ENCODE data around the gene LCORL. TPM values are rescaled to one million over a fixed set of nuclear protein-coding genes. Genes with fewer than 3 reads are reported as not detected.
"Not testable (repeated sequence)": the region's sequence is repeated elsewhere in the genome, so short reads cannot be mapped to it uniquely, and the experiment has no call there.

Gene LCORL
- polyA plus RNA-seq, 10 donors: 9.0 to 15.0 (median 13.3) TPM

DNA sequence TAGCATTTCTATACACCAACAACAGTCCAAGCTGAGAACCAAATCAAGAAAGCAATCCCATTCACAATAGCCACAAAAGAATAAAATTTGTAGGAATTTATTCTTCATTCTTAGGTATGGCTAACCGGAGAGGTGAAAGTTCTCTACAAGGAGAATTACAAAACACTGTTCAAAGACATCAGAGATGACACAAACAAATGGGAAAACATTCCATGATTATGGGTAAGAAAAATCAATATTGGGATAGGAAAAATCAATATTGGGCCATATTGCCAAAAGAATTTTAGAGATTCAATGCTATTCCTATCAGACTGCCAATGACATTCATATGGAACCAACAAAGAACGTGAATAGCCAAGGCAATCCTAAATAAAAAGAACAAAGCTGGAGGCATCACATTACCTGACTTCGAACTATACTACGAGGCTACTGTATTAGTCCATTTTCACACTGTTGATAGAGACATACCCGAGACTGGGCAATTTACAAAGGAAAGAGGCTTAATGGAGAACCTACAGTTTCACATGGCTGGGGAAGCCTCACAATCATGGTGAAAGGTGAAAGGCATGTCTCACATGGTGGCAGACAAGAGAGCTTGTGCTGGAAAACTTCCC, 161.7 kb downstream of the LCORL start:
- DNase-seq: no peak

DNA sequence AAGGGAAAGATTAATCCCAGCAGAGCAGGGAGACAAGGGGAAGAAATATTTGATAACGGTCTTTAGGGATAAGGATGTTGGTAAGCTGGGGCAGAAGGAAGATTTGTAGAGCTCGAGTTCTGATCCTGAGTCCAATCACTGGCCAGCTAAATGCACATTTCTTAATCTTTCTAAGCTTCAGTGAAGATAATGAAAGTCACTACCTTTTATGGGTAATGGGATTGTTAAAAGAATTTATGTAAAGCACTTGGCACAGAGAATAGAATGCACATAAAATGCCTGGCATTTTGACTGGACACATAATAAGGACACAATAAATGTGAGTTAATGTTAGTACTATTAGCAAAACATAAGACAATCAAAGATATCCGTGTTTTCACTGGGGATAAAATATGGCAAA, 167.5 kb downstream of the LCORL start:
- DNase-seq: no peak

DNA sequence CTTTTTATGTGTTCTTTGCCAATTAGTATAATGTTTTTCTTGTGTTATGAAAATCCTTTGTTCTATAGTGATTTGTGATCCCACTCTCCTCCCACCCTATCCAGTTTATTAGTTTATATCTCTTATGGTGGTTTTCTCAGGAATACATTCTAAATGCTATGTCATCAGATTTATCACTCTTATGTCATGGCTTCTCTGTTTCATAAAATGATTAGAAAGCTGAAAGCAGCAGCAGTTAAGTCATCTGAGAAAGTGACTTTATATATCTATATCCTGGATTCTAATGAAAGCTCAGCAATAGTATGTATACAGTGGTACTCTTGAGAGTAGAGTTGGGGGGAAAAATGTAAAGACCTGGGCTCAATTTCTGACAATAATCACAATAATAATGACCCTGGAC, 169.6 kb downstream of the LCORL start:
- no peak for DNase-seq

DNA sequence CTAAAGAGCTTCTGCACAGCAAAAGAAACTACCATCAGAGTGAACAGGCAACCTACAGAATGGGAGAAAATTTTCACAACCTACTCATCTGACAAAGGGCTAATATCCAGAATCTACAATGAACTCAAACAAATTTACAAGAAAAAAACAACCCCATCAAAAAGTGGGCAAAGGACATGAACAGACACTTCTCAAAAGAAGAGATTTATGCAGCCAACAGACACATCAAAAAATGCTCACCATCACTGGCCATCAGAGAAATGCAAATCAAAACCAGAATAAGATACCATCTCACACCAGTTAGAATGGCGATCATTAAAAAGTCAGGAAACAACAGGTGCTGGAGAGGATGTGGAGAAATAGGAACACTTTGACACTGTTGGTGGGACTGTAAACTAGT, 171.3 kb downstream of the LCORL start:
- not testable (repeated sequence) for DNase-seq

DNA sequence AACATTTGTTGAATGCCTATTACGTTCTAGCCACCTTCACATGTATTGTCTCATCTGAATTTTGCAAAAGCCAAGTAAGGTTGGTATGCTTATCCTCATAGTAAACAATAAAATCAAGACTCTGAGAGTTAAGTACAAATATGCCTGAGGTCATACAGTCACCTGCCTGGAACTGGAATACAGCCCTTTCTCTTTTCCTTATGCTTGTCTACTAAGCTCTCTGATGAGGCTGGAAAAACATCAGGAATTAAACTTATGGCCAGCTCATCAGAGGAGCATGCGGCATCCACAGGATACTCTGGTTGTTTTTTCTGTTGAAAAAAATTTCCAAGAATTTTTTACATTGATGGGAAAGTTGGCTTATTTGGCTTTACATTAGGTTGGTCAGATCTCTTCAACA, 175.3 kb downstream of the LCORL start:
- DNase-seq: peak in 1 of 3 donors; percentile 6

DNA sequence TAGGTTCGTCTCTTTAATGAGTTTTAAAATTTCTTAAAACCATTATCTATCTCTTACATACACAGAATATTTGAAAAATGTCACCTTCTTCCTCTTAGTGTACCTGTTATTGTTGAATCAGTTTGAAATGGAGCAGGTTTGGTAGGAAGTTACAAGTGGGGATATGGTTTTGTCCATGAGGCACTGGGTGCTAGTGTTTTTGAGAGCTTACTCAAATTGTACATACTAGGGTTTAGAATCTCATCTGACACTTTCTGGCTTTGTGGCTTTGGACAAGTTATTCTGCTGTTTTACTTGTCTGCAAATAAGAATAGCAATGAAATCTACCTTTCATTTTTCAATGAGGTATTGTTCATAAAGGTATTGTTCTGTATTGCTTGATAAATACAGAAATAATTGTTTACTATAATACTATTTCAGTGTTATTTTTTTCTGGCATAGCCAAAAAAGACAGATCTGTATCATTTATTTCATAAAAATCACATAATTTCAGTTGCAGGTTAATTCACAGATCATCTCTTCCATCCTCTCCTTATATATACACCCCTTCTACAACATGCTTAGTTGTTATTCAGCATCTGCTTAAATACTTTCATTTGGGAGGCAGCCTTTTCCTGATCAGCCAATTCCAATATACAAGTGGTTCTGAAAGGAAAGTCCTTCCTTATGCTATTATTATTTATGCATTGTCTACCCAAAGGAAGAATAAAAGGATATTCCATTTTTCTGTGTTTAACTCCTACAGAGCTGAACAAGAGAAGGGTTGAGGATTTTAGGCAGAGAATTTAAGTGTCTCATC, 197.5 kb downstream of the LCORL start:
- no peak for DNase-seq

DNA sequence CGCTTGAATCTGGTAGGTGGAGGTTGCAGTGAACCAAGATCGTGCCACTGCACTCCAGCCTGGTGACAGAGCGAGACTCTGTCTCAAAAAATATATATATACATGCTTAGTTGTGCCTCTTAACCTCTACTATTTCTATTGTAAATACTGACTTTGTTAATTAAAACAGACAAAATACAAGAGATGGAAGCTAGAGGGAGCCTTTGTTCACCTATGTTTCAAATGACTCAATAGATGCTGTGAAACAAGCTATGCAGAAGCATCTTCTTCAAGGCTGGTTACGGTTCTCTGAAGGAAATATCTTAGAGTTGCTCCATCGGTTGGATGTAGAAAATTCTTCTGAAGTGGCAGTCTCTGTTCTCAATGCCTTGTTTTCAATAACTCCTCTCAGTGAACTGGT, 204.5 kb downstream of the LCORL start:
- peak; percentile 34 to 63 (median 38) for DNase-seq

DNA sequence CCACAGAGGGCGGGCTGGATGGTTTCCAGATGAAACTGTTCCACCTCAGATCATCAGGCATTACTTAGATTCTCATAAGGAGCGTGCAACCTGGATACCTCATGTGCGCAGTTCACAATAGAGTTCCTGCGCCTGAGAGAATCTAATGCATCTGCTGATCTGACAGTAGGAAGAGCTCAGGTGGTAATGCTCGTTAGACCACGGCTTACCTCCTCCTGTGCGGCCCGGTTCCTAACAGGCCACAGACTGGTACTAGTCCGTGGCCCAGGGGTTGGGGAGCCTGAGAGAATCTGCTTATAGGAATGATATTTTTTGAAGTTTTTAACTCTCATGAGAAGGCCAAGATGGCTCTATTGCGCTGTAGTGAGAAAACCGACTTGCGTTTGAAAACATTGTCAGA, 205.4 kb downstream of the LCORL start:
- no peak for DNase-seq

DNA sequence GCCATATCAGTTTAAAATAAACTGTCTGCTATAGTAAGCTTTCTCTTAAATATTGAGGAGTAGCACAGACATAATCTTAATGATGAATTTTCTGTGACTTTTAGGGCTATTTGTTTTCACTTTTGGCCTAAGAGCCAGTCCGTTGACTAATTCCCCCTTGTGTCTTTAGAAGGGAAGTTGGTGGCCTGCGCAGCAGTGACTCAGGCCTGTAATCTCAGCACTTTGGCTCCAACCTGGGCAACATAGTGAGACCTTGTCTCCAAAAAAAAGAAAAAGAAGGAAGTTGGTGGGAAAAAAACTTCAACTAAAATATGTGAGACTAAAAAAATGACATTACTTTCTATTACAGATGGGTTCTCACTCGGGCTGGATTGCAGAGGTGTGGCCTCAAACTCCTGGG, 207.4 kb downstream of the LCORL start:
- no peak for DNase-seq

DNA sequence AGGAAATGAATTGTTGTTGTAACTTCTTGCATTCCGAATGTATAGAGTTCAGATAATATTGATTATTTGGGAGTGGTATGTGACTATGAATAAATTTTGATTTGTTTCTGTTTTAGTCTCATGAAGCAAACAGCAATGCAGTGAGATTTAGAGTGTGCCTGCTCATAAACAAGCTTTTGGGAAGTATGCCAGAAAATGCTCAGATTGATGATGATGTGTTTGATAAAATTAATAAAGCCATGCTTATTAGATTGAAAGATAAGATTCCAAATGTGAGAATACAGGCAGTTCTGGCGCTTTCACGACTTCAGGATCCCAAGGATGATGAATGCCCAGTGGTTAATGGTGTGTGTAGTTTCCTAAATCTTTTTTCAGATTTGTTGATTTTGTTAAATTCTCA, 208.8 kb downstream of the LCORL start:
- no peak for DNase-seq

DNA sequence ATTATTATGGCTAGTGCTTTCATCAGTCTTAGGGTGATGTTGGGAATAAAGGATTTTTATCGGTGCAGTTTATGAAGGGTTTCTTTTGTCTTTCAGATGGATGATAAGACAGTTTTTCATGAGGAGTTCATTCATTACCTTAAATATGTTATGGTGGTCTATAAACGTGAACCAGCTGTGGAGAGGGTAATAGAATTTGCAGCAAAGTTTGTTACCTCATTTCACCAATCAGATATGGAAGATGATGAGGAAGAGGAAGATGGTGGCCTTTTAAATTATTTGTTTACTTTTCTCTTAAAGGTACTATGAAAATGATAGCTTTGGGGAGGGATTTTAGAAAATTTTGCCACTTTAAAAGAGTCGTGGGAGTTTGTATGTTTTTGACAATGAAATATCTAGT, 209.4 kb downstream of the LCORL start:
- no peak for DNase-seq

DNA sequence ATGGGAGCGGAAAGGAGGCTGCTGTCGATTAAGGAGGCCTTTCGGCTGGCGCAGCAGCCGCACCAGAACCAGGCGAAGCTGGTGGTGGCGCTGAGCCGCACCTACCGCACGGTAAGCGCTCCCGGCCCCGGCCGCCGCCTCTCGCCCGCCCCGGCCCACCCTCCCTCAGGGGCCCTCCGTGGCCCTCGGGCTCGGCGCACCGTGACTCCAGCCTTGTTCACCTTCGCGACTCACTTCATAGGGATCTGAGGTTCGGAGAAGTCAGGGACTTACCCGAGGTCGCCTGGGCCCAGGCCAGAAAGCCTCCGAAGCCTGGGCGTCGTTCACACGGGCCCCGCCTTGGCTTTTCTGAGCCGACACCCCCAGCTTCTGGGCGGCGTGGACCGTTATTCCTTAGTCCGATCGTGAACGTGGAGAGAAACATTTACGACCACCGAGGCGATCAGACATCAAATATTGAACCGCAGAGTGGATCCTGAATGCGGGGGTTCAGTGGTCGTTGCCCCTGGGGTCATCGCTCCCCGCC, 210.4 kb downstream of the LCORL start:
- DNase-seq: peak in 1 of 3 donors; percentile 34

DNA sequence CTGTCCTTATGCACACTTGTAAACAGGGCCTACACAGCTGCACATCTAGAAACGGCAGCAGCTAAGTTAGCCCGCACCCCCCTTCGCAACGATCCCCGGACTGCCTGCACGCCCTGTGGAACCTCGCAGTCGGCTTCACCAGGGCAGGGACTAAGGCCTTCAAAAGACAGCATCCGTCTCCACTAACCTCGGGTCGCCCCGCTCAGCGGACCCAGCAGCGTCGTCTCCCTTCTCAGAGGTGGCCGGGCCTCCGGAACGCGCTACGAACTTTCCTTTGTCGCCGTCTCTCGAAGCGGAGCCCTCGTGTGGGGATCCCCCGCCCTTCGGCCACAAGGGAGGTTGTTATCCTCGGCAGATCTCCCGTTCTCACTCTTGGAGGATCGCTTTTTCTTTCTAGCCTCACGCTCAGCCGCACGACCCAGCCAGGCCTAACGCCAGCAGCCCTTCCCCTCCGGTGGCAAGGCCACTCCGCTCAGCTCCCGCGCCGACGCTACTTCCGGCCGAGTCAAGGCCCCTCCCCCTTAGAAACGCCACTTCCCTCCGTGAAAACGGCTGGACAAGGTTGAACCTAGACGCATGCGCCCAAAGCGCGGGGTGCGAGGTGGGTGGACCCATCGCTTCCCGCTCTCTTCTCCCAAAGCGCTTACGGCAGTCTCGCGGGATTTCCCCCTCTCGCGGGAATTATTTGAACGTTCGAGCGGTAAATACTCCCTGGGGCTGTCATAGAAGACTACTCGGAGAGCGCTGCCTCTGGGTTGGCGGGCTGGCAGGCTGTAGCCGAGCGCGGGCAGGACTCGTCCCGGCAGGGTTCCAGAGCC, 211.1 kb downstream of the LCORL start, which contains the start of the genes DCAF16 and NCAPG:
DCAF16 (minus strand) TSS at position 498 of the 818 bp plus-strand sequence. CDS start 6,616 bp downstream, outside the sequence.
NCAPG (plus strand) TSS at position 720 of the 818 bp plus-strand sequence. CDS start 99 bp downstream, outside the sequence.
- DNase-seq: peak; percentile 99 to 100 (median 100)

DNA sequence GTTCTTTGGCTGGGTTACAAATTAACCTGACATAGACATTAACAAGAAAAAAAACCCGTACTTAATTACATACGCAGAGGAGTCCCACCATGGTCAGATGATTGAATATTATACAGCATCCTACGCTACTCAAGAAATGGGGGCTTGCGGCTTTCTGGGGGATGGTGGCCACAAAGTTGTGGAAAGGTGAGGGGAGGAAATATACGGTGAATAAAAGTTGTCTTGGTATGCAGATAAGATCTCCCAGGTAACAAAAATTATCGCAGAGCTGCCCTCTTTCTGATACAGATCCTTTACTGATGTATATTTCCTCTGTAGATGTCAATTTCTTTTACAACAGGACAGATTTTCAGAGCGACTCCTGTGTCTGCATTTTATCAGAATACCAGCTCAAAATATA, 211.9 kb downstream of the LCORL start:
- DNase-seq: peak in 1 of 3 donors; percentile 24

DNA sequence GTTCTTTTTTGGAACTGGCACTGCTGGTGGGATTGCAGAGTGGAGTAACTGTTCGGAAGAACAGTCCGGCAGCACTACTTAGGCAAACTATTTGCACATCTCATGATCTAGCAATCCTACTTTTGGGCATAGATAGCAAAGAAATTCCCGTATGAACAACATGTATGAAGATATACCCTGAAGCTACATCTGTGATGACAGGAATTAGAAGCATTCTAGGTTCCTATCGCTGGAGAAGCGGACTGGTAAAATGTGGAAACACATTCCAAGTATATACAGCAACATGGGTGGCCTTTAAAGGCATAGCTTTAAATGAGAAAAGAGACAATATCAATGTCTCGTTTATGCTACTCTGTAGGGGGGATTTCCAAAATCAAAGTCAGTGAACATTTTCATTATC, 214.1 kb downstream of the LCORL start:
- no peak for DNase-seq

DNA sequence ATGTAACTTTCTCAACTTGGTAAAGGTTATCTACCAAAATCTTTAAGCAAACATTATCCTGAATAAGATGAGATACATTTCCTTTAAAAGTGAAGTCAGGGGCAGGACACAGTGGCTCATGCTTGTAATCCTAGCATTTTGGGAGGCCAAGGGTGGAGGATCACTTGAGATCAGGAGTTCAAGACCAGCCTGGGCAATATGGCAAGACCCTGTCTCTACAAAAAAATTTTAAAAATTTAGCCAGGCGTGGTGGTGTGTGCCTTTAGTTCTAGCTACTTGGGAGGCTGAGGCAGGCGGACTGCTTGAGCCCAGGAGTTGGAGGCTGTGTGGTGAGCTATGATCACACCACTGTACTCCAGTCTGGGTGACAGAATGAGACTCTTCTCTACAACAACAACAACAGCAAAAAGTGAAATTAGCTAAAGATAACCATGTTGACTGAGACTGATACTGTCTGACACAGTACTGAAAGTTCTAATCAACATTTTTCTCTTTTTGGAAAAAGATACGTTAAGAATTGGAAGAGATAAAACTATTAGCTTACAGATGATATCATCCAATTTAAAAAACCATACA, 215.9 kb downstream of the LCORL start:
- no peak for DNase-seq

DNA sequence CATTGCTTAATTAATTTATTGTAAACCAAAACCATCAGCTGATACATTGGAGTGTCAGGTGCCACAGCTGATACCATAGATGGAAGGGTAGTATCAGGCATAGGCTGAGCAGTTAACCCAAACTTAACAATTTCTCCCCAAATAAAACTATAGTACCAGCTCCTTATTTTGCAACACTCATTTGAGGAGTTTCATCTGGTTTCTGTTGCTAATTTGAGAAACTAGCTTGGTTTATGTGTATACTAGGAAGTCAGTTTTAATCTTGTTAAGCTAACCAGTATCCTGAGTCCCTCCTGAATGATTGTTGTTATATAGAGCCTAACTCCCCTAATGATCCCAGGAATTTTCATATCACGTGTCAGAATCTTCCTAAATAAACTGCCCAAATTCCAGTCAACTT, 223.7 kb downstream of the LCORL start:
- DNase-seq: no peak

DNA sequence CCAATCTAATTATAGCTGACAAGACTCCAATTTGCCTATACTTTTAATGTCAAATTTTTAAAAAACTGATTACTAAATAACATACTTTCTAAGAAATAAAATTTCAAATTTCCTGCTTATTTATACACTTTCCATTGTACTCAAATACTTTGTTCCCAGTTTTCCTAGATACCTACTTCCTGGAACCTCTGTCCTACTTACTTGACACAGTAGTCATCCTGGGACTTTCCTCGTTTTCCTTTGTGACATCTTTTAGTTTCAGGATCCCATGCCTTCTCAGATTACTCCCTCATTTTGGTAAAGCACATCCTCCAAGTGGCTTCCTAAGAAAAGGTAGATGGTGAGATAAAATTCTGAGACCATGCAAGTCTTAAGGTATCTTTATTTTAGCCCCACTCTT, 226.8 kb downstream of the LCORL start:
- DNase-seq: no peak

Data from muscle of back (tissue), 11 donors.